ENCODE results near the gene PIWIL4. TPM values are rescaled to one million over a fixed set of nuclear protein-coding genes. Genes with fewer than 3 reads are reported as not detected.

Gene PIWIL4
- total and polyA plus RNA-seq, 7 donors: 0.30 to 1.7 (median 0.65) TPM

GRCh38 chr11:94524341-94524740 is 42.8 kb upstream of the PIWIL4 start:
- TF ChIP-seq, protein P1, sequence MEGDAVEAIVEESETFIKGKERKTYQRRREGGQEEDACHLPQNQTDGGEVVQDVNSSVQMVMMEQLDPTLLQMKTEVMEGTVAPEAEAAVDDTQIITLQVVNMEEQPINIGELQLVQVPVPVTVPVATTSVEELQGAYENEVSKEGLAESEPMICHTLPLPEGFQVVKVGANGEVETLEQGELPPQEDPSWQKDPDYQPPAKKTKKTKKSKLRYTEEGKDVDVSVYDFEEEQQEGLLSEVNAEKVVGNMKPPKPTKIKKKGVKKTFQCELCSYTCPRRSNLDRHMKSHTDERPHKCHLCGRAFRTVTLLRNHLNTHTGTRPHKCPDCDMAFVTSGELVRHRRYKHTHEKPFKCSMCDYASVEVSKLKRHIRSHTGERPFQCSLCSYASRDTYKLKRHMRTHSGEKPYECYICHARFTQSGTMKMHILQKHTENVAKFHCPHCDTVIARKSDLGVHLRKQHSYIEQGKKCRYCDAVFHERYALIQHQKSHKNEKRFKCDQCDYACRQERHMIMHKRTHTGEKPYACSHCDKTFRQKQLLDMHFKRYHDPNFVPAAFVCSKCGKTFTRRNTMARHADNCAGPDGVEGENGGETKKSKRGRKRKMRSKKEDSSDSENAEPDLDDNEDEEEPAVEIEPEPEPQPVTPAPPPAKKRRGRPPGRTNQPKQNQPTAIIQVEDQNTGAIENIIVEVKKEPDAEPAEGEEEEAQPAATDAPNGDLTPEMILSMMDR (IDR thresholded peaks at IDR 0.05): no peak
- WGBS, 3 donors: 85 to 100% (median 96%) methylated on average over 1 of the region's 1 CpG
- intact Hi-C loops (cut with DNase I): loop anchor here in 1 of 2 donors (5.0 kb wide), 2 partner anchors 38 to 78 kb away; no protein-coding TSS in a partner anchor

DNA sequence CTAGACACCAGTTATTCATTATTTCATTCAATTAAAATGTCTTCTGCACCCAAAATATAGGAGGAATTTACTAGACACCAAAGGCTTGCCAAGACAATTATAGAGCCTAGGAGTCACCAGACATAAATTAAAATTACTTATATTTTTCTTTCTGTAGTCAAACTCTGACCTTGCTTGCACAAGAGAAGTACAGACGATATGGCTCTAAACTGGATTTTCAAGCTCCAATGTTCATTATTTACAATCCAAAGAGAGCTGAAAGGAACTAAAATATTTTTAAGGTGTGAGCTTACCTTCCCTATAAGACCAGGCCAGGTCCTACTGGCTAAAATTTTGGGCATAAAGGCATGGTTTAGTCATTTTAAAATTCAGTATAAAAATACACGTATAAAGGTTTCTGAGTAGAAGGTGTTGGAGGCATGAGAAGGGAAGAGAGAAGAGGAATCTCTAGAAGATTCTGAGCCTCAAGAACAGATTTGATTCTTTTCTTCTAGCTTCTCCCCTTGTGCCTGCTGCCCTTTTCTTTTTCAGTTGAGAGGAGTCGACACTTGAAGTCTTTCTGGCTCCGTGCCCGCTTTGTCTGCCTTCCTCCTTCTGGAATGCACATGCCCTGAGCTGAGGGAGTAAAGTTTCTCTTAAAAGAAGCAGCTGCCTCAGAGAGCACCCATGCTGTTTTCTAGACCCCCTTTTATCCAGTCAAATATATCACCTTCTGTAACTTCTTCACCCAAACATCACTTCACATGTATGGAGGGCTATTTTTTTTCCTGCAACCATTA is 41.4 kb upstream of the PIWIL4 start:
- intact Hi-C loops (cut with DNase I): no loop called here
- H3K27ac ChIP-seq: no peak overlapping the region
- H3K4me3 ChIP-seq: no peak overlapping the region
- DNase-seq (peak; percentile 40 to 65), ATAC-seq (no peak)
- TF ChIP-seq, protein P1 (IDR thresholded peaks at IDR 0.05): no peak
- WGBS, 3 donors: 37 to 41% (median 37%) methylated on average over 5 of the region's 5 CpGs
- H3K36me3 ChIP-seq (ENCODE audit: insufficient read depth in 1 of 2, low read depth in 1 of 2): no peaks in the 10 kb centered on the region
- H3K27me3 ChIP-seq (ENCODE audit: insufficient read depth in 3 of 3, low read length in 2 of 3): no peaks in the 10 kb centered on the region
- H3K9me3 ChIP-seq: no peaks in the 10 kb centered on the region
- no peaks in the 10 kb centered on the region for H3K4me1 ChIP-seq

More at GRCh38 chr11:94524341-94524740, 42.8 kb upstream of the PIWIL4 start:
- DNase-seq (no peak), ATAC-seq (no peak)
- H3K4me3 ChIP-seq: no peak overlapping the region
- no peaks in the 10 kb centered on the region for H3K36me3 ChIP-seq (ENCODE audit: insufficient read depth in 1 of 2, low read depth in 1 of 2)
- H3K9me3 ChIP-seq: no peaks in the 10 kb centered on the region
- no peak overlapping the region for H3K27ac ChIP-seq
- H3K4me1 ChIP-seq: no peaks in the 10 kb centered on the region
- no peaks in the 10 kb centered on the region for H3K27me3 ChIP-seq (ENCODE audit: insufficient read depth in 3 of 3, low read length in 2 of 3)

DNA sequence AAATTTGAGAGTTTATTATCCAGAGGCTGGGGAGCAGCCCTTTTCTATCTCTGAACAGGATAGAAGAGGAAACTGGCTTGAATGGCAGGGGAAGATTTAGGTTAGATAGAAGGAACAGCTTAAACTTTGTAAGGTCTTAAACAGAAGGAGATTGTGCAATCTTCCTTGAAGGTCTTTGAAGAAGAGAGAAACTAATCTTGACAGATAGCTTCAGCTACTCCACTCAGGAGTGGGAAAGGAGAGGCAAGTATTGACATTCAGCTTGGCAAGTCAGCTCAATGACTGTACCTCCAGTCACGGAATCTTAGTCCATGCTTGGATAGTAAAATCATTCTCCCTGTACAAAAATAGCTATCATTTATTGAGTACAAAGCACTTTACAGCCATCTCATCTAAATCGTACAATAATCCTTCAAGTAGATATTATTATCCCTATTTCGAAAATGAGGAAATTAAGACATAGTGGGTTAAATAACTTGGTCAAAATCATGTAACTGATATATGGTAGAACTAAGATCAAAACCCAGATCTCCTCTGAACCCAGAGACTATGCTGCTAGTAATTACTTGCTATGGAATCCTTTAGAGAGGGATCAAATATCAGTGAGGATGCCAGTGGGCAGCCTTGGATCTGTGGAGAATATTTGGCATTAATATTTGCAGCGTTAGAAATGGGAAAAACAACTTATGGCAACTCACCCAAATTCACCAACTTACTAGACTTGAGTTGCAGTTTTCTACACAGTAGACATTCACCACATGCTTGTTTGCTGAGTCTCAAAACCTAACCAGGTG is 40.3 kb upstream of the PIWIL4 start:
- H3K4me3 ChIP-seq: no peak overlapping the region
- H3K27me3 ChIP-seq (ENCODE audit: insufficient read depth in 3 of 3, low read length in 2 of 3): no peaks in the 10 kb centered on the region
- WGBS, 3 donors: 46 to 48% (median 48%) methylated on average over 4 of the region's 4 CpGs
- intact Hi-C loops (cut with DNase I): no loop called here
- no peak overlapping the region for H3K27ac ChIP-seq
- DNase-seq (no peak), ATAC-seq (no peak)
- TF ChIP-seq, protein P1 (IDR thresholded peaks at IDR 0.05): no peak
- no peaks in the 10 kb centered on the region for H3K9me3 ChIP-seq
- no peaks in the 10 kb centered on the region for H3K4me1 ChIP-seq
- H3K36me3 ChIP-seq (ENCODE audit: insufficient read depth in 1 of 2, low read depth in 1 of 2): no peaks in the 10 kb centered on the region

DNA sequence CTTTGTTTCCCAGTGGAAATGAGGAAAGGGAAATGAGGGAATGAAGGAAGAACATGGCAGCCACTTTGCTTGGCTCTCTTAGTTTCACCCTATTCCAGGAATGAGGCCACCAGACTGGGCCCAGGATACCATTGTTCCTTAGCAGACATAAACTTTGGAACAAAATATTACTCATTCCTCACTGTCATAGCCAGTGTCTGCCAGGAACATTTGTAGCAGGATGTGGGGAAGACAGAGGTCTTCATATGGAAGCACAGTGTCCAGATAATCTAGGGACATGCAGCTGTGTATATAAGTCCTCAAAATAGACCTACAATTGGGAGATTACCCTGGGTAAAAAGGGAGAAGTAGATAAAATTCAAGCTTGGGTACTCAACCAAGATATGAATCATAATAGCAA is 38.6 kb upstream of the PIWIL4 start:
- no peak overlapping the region for H3K4me3 ChIP-seq
- DNase-seq: no peak
- TF ChIP-seq, protein P1 (IDR thresholded peaks at IDR 0.05): no peak
- ATAC-seq: no peak
- peaks cover 0 to 4% (median 0%) of the 10 kb centered on the region in 3 donors for H3K27me3 ChIP-seq (ENCODE audit: insufficient read depth in 3 of 3, low read length in 2 of 3)
- no peak overlapping the region for H3K27ac ChIP-seq
- no peaks in the 10 kb centered on the region for H3K9me3 ChIP-seq
- intact Hi-C loops (cut with DNase I): no loop called here
- H3K36me3 ChIP-seq (ENCODE audit: insufficient read depth in 1 of 2, low read depth in 1 of 2): no peaks in the 10 kb centered on the region
- no peaks in the 10 kb centered on the region for H3K4me1 ChIP-seq
